HepG2 (cell line): ENCODE measurements around the gene SEMA4C. TPM values are rescaled to one million over a fixed set of nuclear protein-coding genes. Genes with fewer than 3 reads are reported as not detected.

Experiments used
- AKNA ChIP-seq: sonication (generic); formaldehyde crosslinking; IDR thresholded peaks from 2 replicates; pipeline ENCODE4 v1.4.0; 2020; ENCODE audit warnings: missing genetic modification reagents, borderline replicate concordance
- ARHGAP35 ChIP-seq: sonication (generic); formaldehyde crosslinking; IDR thresholded peaks from 2 replicates; pipeline ENCODE4 v1.9.0; 2022; ENCODE audit warnings: mild to moderate bottlenecking, inconsistent platforms, moderate library complexity, missing genetic modification reagents, borderline replicate concordance
- CBX2 ChIP-seq, 2 experiments: fragments of 200-600 bp in 1 of 2; sonication (generic); formaldehyde crosslinking in 1 of 2; IDR thresholded peaks; 2 replicates each; pipeline versions ENCODE4 v1.7.0 to v1.8.1; 2018 to 2022; ENCODE audit warnings: low read depth in 2 of 2, low read length in 1 of 2, mild to moderate bottlenecking in 1 of 2, missing genetic modification reagents in 1 of 2
- CEBPZ ChIP-seq: IDR thresholded peaks from 2 replicates; pipeline ENCODE4 v1.6.1; 2012; ENCODE audit warnings: low read length, improper control_type of control experiment
- ELF4 ChIP-seq: sonication (generic); formaldehyde crosslinking; IDR thresholded peaks from 2 replicates; pipeline ENCODE4 v1.5.0; 2020; ENCODE audit warnings: missing genetic modification reagents, mild to moderate bottlenecking, moderate library complexity, borderline replicate concordance
- ELK4 ChIP-seq: sonication (generic); formaldehyde crosslinking; IDR thresholded peaks from 2 replicates; pipeline ENCODE4 v1.9.0; 2021; ENCODE audit warnings: missing genetic modification reagents, borderline replicate concordance
- FOXA1 ChIP-seq, 2 experiments: fragments of 450-650 bp in 1 of 2; sonication (generic) in 1 of 2; formaldehyde crosslinking in 1 of 2; IDR thresholded peaks; 2 replicates each; pipeline versions ENCODE4 v1.4.0 to v1.6.1; 2016 to 2020; ENCODE audit warnings: missing genetic modification reagents in 1 of 2
- GZF1 ChIP-seq: sonication (generic); formaldehyde crosslinking; IDR thresholded peaks from 2 replicates; pipeline ENCODE4 v1.5.1; 2020; ENCODE audit warnings: mild to moderate bottlenecking, missing genetic modification reagents
- KDM4B ChIP-seq: sonication (generic); formaldehyde crosslinking; IDR thresholded peaks from 2 replicates; pipeline ENCODE4 v1.4.0; 2020; ENCODE audit warnings: missing genetic modification reagents
- PAF1 ChIP-seq: IDR thresholded peaks from 2 replicates; pipeline ENCODE4 v1.6.1; 2016; ENCODE audit warnings: missing genetic modification reagents, missing compliant biosample characterization
- RFX3 ChIP-seq: IDR thresholded peaks from 2 replicates; pipeline ENCODE4 v1.6.1; 2016; ENCODE audit warnings: missing biosample characterization, missing genetic modification reagents
- ZNF234 ChIP-seq: sonication (generic); formaldehyde crosslinking; conservative IDR thresholded peaks from 2 replicates; pipeline ENCODE4 v1.5.1; 2020; ENCODE audit warnings: mild to moderate bottlenecking, missing genetic modification reagents
- ZNF367 ChIP-seq: sonication (generic); formaldehyde crosslinking; IDR thresholded peaks from 2 replicates; pipeline ENCODE4 v1.4.0; 2020; ENCODE audit warnings: missing genetic modification reagents, borderline replicate concordance
- polyA plus RNA-seq, 8 experiments: library from polyadenylated mRNA; depleted of rRNA in 3 of 8; stranded (reverse) in 7 of 8; unstranded in 1 of 8; fragments of >200 nt; fragmentation: Illumina TruSeq in 4 of 8; extraction: Trizol in 4 of 8; gene quantifications; 2 replicates each; pipeline versions ENCODE4 v1.2.1 to v1.2.3, GENCODE V29; 2011 to 2016; ENCODE audit warnings: low read depth in 4 of 8, missing spikeins in 1 of 8, mixed read lengths in 1 of 8; ENCODE audit not compliant: insufficient read depth in 1 of 8
- total RNA-seq, 5 experiments: library from RNA; depleted of rRNA; stranded (reverse); fragments of >200 nt; fragmentation: Illumina TruSeq; extraction: Trizol; gene quantifications; 2 replicates each; pipeline ENCODE4 v1.2.3, GENCODE V29; 2016; ENCODE audit warnings: low read depth in 1 of 5
- TF ChIP-seq, protein P1 (sequence below): sonication (generic); formaldehyde crosslinking; IDR thresholded peaks from 2 replicates; pipeline ENCODE4 v1.5.0; 2020; ENCODE audit warnings: missing genetic modification reagents, mild to moderate bottlenecking, borderline replicate concordance
- TF ChIP-seq, protein P2 (sequence below): IDR thresholded peaks from 2 replicates; pipeline ENCODE4 v1.6.1; 2016; ENCODE audit warnings: low read depth

Gene SEMA4C
- total and polyA plus RNA-seq, 2 of the 13 experiments (the other 11 are each of a cell fraction or from before 2014, with no cell fraction given), result 25.9 to 46.6 TPM

DNA sequence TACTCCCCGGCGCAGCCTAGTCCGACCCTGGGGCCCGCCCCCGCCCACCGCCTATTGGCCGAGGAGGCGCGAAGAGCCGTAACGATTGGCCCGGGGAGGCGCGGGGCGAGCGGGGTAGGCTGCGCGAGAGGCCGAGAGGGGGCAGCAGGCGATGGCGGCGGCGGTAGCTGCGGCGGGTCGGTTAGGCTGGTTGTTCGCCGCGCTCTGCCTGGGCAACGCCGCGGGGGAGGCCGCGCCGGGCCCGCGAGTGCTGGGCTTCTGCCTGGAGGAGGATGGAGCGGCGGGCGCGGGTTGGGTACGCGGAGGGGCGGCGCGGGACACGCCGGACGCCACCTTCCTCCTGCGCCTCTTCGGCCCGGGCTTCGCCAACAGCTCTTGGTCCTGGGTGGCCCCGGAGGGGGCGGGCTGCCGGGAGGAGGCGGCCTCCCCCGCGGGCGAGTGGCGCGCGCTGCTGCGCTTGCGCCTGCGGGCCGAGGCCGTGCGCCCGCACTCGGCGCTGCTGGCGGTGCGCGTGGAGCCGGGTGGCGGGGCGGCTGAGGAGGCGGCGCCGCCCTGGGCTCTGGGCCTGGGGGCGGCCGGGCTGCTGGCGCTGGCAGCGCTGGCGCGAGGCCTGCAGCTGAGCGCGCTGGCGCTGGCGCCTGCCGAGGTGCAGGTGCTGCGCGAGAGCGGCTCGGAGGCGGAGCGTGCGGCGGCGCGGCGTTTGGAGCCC is 53.6 kb downstream of the SEMA4C start, which contains the start of gene CNNM3 (continued):
- TF ChIP-seq, protein P1, sequence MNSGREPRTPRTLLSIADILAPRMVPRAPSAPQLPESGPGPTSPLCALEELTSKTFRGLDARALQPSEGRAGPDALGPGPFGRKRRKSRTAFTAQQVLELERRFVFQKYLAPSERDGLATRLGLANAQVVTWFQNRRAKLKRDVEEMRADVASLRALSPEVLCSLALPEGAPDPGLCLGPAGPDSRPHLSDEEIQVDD (CRISPR knock-in tag), result 0 out of 2 replicates have a peak, but pooled peaks have one; percentile 46
- 0 out of 2 replicates have a peak, but pooled peaks have one; percentile 67 for TF ChIP-seq ARHGAP35 (CRISPR knock-in tag)
- TF ChIP-seq ELF4 (CRISPR knock-in tag), result no peak
- TF ChIP-seq FOXA1 (IDR thresholded peaks at IDR 0.05), result no peak
- peak; percentile 77 for TF ChIP-seq FOXA1 (CRISPR knock-in tag; IDR thresholded peaks at IDR 0.05)
- TF ChIP-seq ZNF234 (CRISPR knock-in tag), result no peak
- TF ChIP-seq ELK4 (CRISPR knock-in tag), result no peak
- TF ChIP-seq CBX2 (IDR thresholded peaks at IDR 0.05; ENCODE audit: low read depth, low read length), result no peak
- 0 out of 2 replicates have a peak, but pooled peaks have one; percentile 34 for TF ChIP-seq CBX2 (CRISPR knock-in tag; IDR thresholded peaks at IDR 0.05; ENCODE audit: low read depth)
- no peak for TF ChIP-seq CEBPZ
- no peak for TF ChIP-seq AKNA (CRISPR knock-in tag)
- TF ChIP-seq ZNF367 (CRISPR knock-in tag), result peak; percentile 66; the same call in 1 of the 2 replicates
- TF ChIP-seq KDM4B (CRISPR knock-in tag), result no peak
- no peak for TF ChIP-seq RFX3 (CRISPR knock-in tag)
- TF ChIP-seq, protein P2, sequence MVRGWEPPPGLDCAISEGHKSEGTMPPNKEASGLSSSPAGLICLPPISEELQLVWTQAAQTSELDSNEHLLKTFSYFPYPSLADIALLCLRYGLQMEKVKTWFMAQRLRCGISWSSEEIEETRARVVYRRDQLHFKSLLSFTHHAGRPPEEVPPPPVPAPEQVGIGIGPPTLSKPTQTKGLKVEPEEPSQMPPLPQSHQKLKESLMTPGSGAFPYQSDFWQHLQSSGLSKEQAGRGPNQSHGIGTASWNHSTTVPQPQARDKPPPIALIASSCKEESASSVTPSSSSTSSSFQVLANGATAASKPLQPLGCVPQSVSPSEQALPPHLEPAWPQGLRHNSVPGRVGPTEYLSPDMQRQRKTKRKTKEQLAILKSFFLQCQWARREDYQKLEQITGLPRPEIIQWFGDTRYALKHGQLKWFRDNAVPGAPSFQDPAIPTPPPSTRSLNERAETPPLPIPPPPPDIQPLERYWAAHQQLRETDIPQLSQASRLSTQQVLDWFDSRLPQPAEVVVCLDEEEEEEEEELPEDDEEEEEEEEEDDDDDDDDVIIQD (CRISPR knock-in tag), result no peak
- TF ChIP-seq PAF1, result no peak
- TF ChIP-seq GZF1, result no peak
